Neural crest cell (in vitro differentiated cells): ENCODE results near the gene CDK6. TPM values are rescaled to one million over a fixed set of nuclear protein-coding genes. Genes with fewer than 3 reads are reported as not detected.

Experiments
- DNase-seq: peaks from one replicate; pipeline ENCODE4 v3.0.0; 2021; ENCODE audit warnings: low read depth, mixed read lengths, low spot score
- H3K27ac Mint-ChIP-seq: one replicate; pipeline ENCODE4 v1.8.0; 2021; ENCODE audit warnings: mild to moderate bottlenecking, mixed read lengths; ENCODE audit not compliant: unreplicated experiment
- H3K27me3 Mint-ChIP-seq: 2 replicates; pipeline ENCODE4 v1.8.0; 2021; ENCODE audit warnings: low read depth, mild to moderate bottlenecking, mixed read lengths
- H3K36me3 Mint-ChIP-seq: 2 replicates; pipeline ENCODE4 v1.8.0; 2021; ENCODE audit warnings: low read depth, mild to moderate bottlenecking, mixed read lengths
- H3K4me1 Mint-ChIP-seq: 2 replicates; pipeline ENCODE4 v1.8.0; 2021; ENCODE audit warnings: mixed read lengths
- H3K4me3 Mint-ChIP-seq: one replicate; pipeline ENCODE4 v1.8.0; 2021; ENCODE audit warnings: mild to moderate bottlenecking, mixed read lengths
- H3K9me3 Mint-ChIP-seq: 2 replicates; pipeline ENCODE4 v1.8.0; 2021; ENCODE audit warnings: mixed read lengths
- total RNA-seq: library from RNA; stranded (reverse); gene quantifications from 2 replicates; pipeline ENCODE4 v1.2.1, GENCODE V29; 2021
- TF ChIP-seq, protein P1 (sequence below): fragments of 200-600 bp; sonication (generic); conservative IDR thresholded peaks from 2 replicates; pipeline ENCODE4 v1.5.0; 2021; ENCODE audit warnings: antibody characterized with exemption, mild to moderate bottlenecking

The CDK6 gene
- total RNA-seq, 1 donor from 2014 or later = 42.9 TPM

DNA sequence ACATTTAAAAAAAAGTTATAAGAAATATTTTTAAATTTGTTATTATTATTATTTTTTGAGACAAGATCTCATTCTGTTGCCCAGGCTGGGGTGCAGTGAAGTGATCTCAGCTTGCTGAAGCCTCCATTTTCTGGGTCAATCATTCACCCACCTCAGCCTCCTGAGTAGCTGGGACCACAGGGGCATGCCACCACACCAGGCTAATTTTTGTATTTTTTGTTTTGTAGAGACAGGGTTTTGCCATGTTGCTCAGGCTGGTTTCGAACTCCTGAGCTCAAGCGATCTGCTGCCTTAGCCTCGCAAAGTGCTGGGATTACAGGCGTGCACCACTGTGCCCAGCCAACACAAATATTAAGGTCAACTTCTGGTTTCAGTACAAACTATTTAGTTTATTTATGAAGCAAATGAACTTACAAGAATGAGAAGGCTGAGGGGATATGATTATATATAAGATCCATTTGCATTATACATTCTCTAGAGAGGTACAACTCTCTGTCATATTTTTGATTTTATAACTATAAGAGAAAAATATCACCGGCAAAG is 200.3 kb downstream of the CDK6 start:
- Mint-ChIP-seq H3K27me3 (no peaks in the 10 kb centered on the region), H3K4me1 (peaks cover 38% of the 10 kb centered on the region), H3K9me3 (no peaks in the 10 kb centered on the region), H3K4me3 (no peak overlapping the region), H3K27ac (no peak overlapping the region), H3K36me3 (no peaks in the 10 kb centered on the region)
- TF ChIP-seq, protein P1, sequence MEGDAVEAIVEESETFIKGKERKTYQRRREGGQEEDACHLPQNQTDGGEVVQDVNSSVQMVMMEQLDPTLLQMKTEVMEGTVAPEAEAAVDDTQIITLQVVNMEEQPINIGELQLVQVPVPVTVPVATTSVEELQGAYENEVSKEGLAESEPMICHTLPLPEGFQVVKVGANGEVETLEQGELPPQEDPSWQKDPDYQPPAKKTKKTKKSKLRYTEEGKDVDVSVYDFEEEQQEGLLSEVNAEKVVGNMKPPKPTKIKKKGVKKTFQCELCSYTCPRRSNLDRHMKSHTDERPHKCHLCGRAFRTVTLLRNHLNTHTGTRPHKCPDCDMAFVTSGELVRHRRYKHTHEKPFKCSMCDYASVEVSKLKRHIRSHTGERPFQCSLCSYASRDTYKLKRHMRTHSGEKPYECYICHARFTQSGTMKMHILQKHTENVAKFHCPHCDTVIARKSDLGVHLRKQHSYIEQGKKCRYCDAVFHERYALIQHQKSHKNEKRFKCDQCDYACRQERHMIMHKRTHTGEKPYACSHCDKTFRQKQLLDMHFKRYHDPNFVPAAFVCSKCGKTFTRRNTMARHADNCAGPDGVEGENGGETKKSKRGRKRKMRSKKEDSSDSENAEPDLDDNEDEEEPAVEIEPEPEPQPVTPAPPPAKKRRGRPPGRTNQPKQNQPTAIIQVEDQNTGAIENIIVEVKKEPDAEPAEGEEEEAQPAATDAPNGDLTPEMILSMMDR = no peak
- no peak for DNase-seq

DNA sequence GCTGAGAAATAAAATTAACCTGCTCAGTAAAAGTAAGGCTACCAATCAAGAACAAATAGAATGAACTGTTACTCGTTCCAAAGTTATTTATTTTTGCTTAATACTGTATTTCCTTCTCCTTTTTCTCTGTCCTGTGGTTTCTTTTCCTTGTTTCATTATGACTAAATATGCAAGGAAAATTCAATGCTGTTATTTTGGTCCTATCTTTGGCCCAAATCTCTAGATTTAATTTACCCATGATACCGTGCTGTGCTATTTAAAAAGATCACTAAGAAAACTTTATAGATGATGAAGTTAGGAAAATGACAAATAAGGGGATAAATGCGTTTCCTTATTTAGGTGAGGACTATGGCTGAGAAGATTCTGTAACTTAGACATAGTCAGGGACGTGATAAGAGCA is 200.8 kb downstream of the CDK6 start:
- Mint-ChIP-seq H3K9me3 (no peaks in the 10 kb centered on the region), H3K27me3 (no peaks in the 10 kb centered on the region), H3K4me3 (no peak overlapping the region), H3K36me3 (no peaks in the 10 kb centered on the region), H3K4me1 (peaks cover 38% of the 10 kb centered on the region), H3K27ac (no peak overlapping the region)
- DNase-seq = no peak
- TF ChIP-seq, protein P1 = no peak

DNA sequence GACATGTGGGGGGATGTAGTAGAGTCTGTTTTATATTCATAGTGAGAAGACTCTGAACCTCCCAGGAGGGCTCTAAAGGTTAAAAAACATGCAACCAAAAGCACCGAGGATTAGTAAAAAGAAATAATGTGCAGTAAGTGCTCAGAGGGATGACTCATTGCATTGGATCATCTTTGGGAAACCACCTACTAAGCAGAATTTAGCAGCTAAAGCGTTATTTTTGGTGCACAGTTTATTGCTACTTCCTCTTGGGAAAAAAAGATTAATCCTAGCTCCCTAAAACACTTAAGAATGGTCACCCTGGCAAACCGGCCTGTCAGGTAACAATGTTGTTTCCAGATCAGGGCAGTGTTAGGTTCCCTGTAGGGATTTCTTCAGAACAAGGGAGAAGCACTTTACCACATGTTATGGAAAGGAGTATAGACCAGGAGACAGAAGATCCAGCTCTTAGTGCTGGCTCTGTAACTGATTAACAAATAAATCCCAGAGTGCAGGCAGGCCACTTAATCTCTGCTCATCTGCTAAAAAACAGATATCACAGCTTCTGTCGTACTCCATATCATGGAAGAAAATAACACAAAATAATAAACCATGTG is 201.4 kb downstream of the CDK6 start:
- no peak for DNase-seq
- Mint-ChIP-seq H3K9me3 (no peaks in the 10 kb centered on the region), H3K27ac (peak overlapping the region; percentile 82), H3K27me3 (no peaks in the 10 kb centered on the region), H3K4me1 (peaks cover 38% of the 10 kb centered on the region), H3K36me3 (peaks cover 2% of the 10 kb centered on the region), H3K4me3 (no peak overlapping the region)
- TF ChIP-seq, protein P1 = no peak

DNA sequence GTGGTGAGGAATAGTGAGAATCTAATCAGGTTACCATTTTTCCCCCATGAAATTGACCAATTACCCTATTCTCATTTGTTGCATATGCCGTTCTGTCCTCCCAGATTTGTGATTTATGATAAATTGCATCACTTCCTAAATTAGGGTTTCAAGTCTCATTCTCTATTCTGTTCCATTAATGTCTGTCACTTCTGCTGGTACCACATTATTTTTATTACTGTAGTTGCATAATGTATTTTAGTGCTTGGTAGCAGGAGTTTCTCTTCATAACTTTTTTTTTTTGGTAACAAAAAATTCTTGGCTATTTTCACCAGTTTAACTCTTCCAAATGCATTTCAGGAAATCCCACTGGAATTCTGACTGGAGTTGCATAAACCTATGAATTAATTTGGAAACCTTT is 202.2 kb downstream of the CDK6 start:
- Mint-ChIP-seq H3K4me3 (no peak overlapping the region), H3K36me3 (peaks cover 2% of the 10 kb centered on the region), H3K9me3 (no peaks in the 10 kb centered on the region), H3K27ac (peak overlapping the region; percentile 37), H3K4me1 (peaks cover 33% of the 10 kb centered on the region), H3K27me3 (no peaks in the 10 kb centered on the region)
- no peak for DNase-seq
- TF ChIP-seq, protein P1 = no peak

DNA sequence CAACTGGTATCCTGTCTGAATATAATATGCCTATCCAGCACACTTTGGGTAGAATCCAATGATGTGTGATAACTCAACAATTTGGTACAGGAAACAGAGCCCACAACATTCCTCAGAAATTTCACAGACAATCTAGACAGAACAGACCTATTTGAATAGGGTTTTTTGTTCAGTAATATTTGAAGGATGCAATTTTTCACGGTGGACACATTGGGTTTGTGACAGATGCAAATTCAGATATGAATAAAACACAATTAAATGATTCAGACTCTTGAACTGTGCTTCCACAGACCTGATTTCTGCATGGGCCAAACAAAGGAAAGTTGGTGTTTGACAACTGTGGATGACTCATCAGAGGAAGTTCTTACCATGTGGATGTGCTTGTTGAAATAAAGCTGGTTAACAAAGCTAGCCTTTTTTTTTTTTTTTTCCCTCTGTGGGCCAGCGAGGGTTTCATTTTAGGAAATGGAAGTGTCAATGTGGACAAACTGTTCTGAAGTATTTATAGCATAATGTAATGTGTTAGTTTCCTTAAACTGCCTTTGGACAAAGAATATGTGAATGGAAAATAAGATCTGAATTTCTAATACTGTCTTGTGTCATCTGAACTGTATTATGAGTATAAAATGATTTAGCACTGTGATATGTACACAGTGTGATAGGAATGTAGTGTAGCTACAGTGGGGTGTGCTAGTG is 203.0 kb downstream of the CDK6 start:
- H3K4me1 Mint-ChIP-seq = peaks cover 30% of the 10 kb centered on the region
- H3K9me3 Mint-ChIP-seq = no peaks in the 10 kb centered on the region
- no peak for DNase-seq
- TF ChIP-seq, protein P1 = no peak
- peak overlapping the region; percentile 96 for H3K27ac Mint-ChIP-seq
- H3K4me3 Mint-ChIP-seq = peak overlapping the region; percentile 45
- peaks cover 11% of the 10 kb centered on the region for H3K36me3 Mint-ChIP-seq
- no peaks in the 10 kb centered on the region for H3K27me3 Mint-ChIP-seq
